Fibroblast of skin of left biceps (primary cell): ENCODE measurements around the gene AMACR.
A peak's percentile ranks its signal among the peaks of the same experiment; 100 is the strongest.

Source experiments
- DNase-seq, 2 experiments: peaks; one replicate each; pipeline ENCODE4 v3.0.0-alpha.2; 2013; ENCODE audit warnings: low read depth in 2 of 2

AMACR gene

GRCh38 chr5:34007201-34007620, 639 bp downstream of the AMACR start:
- DNase-seq = no peak

GRCh38 chr5:34005681-34006080, 2.2 kb downstream of the AMACR start:
- no peak for DNase-seq

- no peak for DNase-seq
Observed at GRCh38 chr5:34005211-34005610, 2.6 kb downstream of the AMACR start.

- no peak for DNase-seq
Observed at GRCh38 chr5:34003941-34004340, 3.9 kb downstream of the AMACR start.

GRCh38 chr5:34002629-34003328, 5.1 kb downstream of the AMACR start:
- no peak for DNase-seq

GRCh38 chr5:34001241-34001841, 6.5 kb downstream of the AMACR start:
- DNase-seq = no peak

GRCh38 chr5:33999978-34000377, 7.9 kb downstream of the AMACR start:
- DNase-seq = no peak

GRCh38 chr5:33997331-33997983, 10.4 kb downstream of the AMACR start:
- peak; percentile 55 to 57 for DNase-seq

- DNase-seq = no peak
Observed at GRCh38 chr5:33995865-33996264, 12.0 kb downstream of the AMACR start.

GRCh38 chr5:33994845-33995244, 13.0 kb downstream of the AMACR start:
- peak; percentile 80 to 86 for DNase-seq

- DNase-seq = no peak
Observed at GRCh38 chr5:33992864-33993263, 15.0 kb downstream of the AMACR start.

GRCh38 chr5:33985447-33985846, 22.4 kb downstream of the AMACR start:
- no peak for DNase-seq

- no peak for DNase-seq
Observed at GRCh38 chr5:33984671-33985124, 23.2 kb downstream of the AMACR start, which contains the start of gene SLC45A2. Gene SLC45A2 (minus strand): TSS chr5:33984693. CDS start chr5:33984583, 110 bp downstream.

GRCh38 chr5:33984178-33984577, 23.7 kb downstream of the AMACR start:
- DNase-seq = no peak

GRCh38 chr5:33981408-33982162, 26.3 kb downstream of the AMACR start:
- DNase-seq = no peak

GRCh38 chr5:33980030-33980429, 27.8 kb downstream of the AMACR start:
- no peak for DNase-seq

GRCh38 chr5:33978306-33978705, 29.5 kb downstream of the AMACR start:
- no peak for DNase-seq

GRCh38 chr5:33976307-33976706, 31.5 kb downstream of the AMACR start:
- no peak for DNase-seq

GRCh38 chr5:33975852-33976251, 32.0 kb downstream of the AMACR start:
- no peak for DNase-seq

GRCh38 chr5:33973271-33973670, 34.6 kb downstream of the AMACR start:
- no peak for DNase-seq

- DNase-seq = peak; percentile 24 to 29
Observed at GRCh38 chr5:33969572-33970452, 38.0 kb downstream of the AMACR start.
